NOMO-1 treated with DMSO at 0.1 percent for 48 hours (cell line): ENCODE measurements around the gene LMO7.
"Not testable (repeated sequence)": the region's sequence is repeated elsewhere in the genome, so short reads cannot be mapped to it uniquely, and the experiment has no call there.

ENCODE experiments used
- DNase-seq: peaks from one replicate; lab custom pipeline; 2025; ENCODE audit not compliant: unreplicated experiment; lab: John Stamatoyannopoulos, UW

LMO7 gene

DNA sequence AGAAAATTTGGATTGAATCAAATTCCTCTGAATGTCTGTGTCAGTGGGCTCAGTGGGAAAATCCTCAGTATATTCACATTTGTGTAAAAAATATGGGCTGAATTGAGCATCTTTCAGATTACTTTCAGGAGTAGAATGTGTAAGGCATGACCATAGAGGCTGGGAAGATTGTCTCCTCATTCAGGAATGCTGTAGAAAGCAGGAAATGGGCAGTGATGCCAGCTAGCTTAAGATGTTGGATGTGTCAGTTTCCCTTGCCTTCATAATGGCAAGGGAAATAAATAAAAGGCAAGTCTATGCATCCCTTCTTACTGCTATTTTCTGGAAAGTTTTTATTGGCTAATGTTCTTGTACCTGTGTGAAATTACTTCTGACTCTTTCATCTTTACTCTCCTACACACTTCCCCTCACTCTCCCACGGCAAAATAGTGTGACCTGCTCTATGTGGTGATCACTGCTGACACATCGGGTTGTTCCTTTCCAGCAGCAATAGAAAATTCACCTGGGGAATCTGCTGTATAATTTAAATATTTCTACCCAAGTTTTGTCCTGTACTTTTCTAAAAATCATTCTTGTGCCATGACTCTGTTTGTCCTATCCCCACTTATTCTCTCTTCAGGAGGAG lies 103.2 kb downstream of the LMO7 start:
- DNase-seq = no peak

DNA sequence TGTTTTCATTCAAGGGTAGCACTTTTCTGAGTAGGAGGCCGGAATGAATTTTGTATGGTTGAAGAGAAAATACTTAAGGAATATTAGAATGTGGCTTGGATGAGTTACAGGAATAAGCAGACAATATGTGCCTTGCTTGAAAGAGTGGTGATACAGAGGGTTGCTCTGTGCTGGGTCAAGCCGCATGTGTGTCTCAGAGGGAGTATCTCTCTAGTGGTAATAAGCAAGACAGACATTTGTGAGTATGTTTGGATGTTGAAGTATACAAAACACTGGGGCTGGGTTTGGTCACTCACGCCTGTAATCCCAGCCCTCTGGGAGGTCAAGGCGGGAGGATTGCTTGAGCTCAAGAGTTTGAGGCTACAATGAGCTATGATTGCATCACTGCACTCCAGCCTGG lies 103.9 kb downstream of the LMO7 start:
- no peak for DNase-seq

DNA sequence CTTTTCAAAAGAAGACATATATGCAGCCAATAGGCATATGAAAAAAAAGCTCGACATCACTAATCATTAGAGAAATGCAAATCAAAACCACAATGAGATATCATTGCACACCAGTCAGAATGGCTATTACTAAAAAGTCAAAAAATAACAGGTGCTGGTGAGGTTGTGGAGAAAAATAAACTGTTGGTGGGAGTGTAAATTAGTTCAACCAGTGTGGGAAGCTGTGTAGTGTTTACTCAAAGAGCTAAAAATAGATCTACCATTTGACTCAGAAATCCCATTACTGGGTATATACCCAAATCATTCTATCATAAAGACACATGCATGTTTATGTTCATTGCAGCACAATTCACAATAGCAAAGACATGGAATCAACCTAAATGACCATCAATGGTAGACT lies 106.9 kb downstream of the LMO7 start:
- DNase-seq = not testable (repeated sequence)

DNA sequence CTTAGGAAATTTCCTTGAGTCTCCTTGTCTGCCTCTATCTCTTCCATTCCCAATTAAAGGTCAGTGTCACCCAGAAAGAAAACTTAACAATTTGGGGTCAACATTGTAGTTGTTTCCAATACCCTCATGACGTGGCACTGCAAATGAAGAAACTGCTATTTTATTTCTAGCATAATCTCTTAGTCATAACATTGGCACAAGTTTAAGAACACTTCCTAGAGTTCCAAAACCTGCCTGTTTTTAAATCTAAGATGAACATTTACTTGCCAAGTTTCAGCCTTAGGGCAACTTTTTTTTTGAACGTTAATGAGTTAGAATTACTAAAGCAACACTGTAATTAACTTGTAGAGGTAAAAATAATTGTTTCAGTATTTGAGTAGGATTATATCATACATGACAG lies 108.0 kb downstream of the LMO7 start:
- no peak for DNase-seq

DNA sequence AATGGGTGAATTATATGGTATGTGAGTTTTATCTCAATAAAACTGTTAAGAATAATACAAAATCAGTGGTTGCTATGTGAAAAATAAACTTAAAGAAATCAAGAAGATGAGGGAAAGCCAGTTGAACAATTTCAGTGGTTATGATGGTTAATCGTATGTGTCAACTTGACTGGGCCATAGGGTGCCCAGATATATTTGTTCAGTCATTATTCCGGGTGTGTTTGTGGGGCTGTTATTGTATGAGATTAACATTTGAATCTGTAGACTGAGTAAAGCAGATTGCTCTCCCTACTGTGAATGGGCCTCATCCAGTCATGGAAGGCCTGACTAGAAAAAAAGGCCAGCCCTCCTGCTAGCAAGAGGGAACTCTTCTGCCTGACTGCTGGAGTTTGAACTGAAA lies 109.3 kb downstream of the LMO7 start:
- DNase-seq = no peak

DNA sequence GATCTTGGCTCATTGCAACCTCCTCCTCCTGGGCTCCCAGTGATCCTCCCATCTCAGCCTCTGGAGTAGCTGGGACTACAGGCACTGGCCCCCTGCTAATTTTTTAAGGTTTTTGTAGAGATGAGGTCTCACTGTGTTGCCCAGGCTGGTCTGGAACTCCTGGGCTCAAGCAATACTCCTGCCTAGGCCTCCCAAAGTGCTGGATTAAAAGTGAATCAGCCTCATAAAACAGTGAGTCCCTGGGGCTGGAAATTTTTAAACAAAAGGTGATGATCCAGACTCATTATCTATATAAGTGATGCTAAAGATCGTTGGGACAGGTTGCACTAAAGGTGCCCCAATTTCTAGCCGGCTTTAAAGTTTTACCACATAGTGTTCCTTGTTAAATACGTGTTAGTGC lies 112.7 kb downstream of the LMO7 start:
- DNase-seq = no peak

DNA sequence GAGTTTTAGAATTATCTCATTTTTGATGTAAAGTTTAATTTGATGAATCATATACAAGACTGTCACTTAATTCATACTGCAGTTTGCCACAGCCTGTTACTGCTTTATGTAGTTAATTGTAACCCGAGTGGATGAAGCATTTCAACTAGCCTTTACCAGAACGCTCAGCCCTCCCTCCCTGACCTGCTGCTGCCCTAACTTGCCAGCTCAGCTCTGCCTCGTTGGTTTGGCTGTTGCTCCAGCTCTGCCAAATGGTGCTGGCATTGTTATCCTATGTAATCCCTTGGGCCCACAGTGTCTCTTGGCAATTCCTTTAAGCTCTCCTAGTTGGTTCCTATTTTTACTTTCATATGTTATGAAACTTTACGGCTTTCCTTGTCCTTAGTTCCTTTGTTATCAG lies 113.3 kb downstream of the LMO7 start:
- no peak for DNase-seq

DNA sequence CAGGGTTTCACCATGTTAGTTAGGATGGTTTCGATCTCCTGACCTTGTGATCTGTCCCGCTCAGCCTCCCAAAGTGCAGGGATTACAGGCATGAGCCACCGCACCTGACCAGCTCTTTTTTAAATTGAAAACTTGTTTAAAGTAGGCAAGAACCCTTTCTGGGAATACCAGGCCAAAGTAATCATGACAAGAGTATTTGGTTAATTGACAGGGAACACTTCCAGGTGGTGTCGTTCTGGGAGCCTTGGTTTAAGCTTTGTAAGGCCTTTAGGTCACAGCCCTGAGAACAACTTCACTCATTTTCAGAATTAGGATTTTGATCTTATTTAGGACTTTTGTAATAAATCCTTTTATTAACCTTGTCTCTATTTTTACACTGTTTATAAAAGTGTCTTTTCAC lies 115.2 kb downstream of the LMO7 start:
- DNase-seq = no peak

DNA sequence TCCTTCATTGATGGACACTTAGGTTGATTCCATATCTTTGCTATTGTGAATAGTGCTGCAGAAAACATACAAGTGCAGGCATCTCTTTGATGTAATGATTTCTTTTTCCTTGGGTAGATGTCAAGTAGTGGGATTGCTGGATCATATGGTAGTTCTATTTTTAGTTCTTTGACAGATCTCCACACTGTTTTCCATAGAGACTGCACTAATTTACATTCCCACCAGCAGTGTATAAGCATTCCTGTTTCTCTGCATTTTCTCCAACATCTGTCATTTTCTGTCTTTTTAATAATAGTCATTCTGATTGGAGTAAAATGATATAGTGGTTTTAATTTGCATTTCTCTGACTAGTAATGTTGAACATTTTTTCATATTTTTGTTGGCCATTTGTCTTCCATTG lies 116.7 kb downstream of the LMO7 start:
- no peak for DNase-seq

DNA sequence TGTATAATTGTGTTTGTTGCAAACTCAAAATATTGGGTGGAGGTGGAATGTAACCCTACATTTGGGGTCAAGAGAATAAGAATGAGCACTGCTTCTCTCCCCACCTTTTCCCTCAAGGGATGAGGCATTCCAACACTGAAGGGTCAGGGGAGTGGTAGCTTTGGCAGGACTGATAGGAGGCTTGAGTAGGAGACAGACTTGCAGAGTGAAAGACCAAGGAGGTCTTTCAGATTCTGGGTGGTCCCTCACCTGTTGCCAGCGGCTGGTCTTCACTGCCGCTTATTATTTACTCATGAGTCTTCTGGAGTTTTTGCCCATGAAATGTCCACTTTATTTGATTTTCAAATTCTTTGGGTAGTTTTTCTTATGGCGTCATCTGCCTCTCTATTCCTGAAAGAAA lies 118.8 kb downstream of the LMO7 start:
- DNase-seq = no peak

DNA sequence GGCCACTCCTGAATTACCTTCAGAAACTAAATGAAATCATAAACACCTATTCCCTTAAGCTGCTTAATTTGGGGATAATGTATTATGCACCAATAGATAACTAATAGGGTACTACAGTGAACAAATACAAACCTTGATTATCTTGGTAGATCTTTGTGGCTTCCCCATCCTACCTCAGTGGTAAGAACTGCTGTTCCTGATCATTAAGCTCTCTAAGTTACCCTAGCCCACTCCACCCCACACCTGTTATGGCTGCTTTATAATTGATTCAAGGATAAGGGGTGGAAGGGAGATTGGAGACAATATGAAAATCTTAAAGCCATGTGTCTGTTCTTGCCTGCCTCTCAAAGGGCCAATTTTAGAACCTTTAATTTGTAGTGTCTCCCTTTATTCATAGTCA lies 121.2 kb downstream of the LMO7 start:
- DNase-seq = no peak

DNA sequence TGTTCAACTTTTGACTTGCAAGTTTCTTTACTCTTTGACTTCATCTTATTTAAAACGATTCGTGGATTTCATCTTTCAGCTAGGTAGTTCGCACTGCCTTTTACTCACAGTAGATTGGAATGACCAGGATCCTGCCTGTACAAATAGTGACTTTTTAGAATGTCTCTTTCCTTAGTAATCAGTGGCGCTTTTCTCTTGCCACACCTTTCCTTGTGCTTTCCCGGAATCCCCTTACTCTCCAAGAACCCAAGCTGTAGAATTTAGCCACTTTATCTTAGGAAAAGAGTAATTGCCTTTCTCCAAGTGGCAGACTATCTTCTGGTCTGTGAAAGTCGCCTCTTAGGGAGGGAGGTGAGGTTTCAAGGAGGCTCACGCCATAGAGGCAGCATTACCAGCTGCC lies 123.4 kb downstream of the LMO7 start:
- DNase-seq = no peak

DNA sequence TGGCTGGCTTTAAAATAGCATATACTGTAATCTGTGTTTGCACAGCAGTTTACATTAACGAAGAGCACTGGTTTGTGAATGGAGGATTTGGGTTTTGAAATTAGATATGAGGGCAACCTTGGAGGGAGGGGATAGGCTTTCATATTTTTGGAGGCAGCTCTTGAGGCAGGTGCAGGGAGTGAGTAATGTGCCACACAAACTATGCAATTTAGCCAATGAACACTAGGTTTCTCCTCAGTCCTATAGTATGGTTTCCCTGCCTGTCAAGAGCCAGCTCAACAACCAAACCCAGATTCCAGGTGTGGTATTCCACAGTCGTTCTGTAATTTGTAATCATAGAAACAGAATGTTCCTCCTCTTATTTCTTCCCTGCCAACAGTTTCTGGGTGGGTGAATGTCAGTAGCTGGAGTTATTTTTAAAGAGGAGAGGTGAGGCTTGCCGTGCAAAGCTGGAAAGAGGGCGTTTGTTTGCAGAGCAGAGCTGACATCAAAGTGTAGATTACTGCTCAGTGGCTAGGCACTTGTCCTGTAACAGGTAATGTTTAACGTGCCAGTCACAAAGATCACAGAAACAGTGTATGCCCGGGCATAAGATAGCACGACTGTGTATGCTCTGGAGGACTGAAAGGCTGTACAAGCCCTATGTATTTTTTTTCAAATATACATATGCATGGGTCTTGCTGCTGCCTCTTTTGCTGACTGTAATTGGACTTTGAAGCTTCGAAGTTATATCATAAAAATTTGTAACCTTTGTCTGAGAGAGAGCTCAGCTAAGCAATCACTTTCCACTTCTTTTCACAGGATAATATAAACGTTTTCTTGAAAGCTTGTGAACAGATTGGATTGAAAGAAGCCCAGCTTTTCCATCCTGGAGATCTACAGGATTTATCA lies 124.2 kb downstream of the LMO7 start:
- DNase-seq = no peak

DNA sequence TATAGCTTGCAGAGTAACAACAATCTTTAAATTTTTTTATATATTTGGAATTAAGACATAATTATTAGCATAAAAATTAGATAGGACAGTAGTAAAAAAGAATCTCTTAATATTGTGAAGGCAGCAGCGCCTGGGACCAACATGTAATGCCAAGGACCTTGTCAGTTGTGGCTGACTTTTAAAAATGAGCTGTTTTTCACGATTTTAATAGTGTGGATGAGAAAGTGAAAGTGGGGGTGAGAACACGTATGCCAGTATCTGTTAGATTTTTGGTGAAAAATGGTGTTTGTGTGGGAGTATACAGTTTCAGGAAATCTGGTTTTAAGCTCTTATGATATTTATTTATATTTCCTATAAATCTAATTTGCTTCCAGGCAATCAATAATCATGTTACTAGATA lies 125.2 kb downstream of the LMO7 start:
- no peak for DNase-seq

DNA sequence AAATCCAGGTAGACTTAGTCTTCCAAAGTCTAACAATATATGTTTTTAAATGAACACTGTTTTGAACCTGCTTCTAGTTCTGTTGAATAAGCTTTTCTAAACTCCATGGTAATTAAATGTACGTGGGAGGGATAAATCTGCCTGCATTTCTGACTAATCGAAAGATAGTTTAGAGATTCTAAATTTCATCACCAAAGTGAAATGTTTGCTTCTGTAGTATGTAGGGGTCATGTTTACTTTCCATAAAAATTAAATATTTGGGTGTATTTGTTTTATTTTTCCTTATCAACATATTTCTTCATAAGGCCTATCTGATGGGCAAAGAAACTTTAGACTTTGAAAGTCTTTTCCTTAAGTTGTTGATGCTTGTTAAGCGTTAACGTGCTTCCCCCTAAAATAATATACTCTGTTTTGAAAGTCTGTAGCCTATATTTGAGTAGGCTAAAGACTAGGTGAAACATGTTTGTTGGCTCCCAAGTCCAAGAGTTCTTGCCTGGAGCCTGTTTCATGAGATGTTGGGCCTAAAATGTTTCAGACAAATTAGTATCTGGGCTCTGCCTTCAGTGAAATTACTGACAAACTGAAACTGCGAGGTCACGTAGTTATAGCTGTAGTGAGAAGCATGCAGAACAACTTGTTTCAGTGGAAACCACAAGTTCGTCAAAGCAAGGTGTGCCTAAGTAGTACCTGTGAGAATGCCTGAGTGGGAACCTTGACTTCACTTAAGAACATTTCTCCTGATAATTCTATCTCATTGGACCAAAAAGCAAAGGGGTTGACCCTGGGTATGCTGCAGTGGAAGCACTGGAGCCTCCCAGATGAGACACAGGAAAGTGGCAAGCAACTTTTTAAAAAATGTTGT lies 126.2 kb downstream of the LMO7 start:
- no peak for DNase-seq

DNA sequence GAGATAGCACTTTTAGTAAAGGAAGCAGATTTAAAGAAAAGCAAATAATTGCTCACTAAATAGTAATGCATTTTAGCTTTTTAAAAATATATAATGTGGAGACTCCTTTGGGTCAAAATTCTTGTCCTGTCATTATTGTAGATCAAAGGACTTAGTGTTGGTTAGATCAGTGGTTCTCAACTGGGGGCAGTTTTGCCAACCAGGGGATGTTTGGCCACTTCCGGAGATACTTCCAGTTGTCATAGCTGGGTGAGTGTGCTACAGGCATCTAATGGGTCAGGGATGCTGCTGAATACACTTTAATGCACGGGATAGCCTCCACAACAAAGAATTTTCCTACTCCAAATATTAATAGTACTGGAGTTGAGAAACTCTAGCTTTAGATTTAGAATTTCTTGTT lies 126.8 kb downstream of the LMO7 start:
- DNase-seq = no peak

DNA sequence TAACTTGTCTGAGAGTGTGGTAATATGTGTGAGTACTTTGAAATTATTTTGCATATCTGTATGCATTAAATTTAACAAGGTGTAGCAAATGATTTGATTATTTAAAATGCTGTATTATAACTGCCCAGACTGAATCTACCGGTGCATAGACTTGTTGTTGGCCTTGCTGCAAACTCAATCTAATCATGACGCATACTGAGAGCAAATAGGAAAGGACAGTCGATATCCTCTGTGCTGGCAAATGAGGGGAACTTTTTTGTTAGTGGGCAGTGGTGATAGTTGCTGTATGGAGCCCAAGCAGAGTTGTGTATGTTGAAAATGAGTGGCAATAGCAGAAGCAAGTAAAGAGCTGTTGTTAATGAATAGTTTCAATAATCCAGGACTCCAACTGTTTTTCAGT lies 127.4 kb downstream of the LMO7 start:
- no peak for DNase-seq

DNA sequence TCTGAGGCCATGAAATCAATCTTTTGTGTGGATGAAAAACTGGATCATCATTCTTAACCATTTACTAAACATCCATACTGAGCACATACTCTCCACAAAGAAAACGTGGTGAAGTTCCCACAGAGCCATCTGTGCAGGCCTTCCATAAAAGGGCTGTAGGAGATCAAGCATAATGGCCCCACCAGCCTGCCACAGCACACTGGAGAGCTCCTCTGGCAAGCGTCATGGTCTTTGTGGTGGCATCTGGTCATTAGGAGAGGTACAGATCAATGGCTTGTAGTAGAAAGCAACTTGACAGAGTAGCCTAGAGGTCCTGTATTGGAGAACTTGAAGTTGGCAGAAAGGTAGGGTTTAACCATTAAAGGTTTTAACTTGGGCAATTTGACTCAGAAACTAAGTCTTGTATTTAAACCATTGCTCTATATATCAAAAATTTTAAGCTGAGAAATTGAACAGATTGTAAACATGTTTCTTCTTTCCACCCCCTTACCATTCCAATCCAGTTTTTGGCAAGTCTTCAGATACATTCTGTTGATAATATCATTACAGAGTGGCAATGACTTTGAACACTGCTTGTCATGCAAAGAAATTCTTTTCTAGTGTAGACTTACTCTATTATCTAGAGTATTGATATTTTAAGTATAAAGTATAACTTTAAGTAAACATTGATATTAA lies 128.3 kb downstream of the LMO7 start:
- no peak for DNase-seq

DNA sequence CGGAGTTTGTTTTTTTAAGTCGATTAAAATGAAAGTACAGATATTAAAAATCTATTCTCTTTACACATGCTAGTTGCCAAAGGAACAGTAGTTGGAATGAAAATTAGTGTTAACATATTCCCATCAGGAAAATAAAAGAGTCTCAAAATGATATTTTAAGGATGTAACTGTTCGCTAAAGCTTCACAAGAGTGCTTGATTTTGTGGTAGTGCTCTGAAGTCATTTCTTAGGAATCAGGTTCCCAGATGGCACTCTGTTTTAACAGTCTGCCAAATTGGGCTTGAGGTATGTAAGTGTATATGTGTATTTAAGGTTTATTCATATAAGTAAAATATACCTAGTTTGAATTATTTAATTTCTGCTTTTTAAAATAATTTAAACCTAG lies 128.8 kb downstream of the LMO7 start:
- no peak for DNase-seq

DNA sequence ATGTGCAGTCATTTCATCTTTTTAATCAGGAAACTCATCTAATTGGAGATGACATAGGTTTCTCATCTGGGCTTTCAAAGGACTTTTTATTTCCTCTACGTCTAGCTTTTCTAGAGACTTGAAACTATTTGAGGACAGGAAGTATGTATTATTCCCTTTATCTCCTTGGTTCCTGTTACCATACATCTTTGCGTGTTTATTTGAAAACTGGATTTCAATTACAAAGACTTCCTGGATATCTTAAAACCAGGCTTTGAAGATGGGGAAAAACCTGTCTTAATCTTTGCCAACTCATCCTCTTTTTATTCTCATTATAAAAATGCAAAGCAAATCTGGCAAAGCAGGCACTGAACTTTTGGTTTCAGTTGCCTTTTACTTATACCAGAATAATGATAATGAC lies 130.5 kb downstream of the LMO7 start:
- no peak for DNase-seq

DNA sequence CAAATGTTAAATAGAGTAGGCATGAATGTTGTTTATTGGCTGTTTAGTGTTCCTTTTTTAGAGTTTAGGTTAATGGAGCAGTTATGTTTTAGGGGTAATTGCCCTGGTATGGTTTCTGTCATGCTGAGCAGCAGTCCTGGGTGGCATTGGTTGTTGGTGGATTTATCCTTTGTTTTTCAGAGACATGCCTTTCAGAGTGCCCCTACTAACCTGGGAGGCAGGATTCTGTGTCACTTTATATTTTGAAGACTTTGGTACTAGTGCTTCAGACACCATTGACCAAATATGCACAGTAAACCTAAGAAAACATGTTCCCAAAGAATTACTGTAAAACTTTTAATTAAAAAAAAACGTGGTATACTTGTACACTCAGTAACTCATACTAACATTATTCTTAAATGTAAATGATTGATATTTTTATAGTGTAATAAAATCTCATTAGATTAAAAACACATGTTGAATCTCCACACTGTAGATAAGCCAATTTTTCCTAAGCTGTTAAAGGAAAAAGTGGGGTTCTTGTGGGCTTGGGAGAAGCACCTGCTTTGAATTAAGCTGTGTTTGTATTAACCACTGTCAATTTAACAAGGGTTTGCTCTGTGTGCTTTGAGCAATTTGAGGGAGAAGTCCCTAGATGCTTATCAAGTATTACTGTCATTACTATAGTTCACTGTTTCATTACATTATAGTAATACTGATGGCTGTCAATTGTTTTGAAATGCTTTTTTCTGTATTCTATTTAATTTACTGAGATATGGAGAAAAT lies 133.2 kb downstream of the LMO7 start:
- no peak for DNase-seq
